HepG2 (cell line): ENCODE measurements around the gene EHD1. TPM values are rescaled to one million over a fixed set of nuclear protein-coding genes. Genes with fewer than 3 reads are reported as not detected.

Source experiments
- ATAC-seq: fragments of 200-7000 bp; cut with Tn5 transposase; 3 replicates; pipeline ENCODE4 v1.9.1; 2020; ENCODE audit warnings: mild to moderate bottlenecking, moderate library complexity
- BruUV-seq: library from RNA; stranded (reverse); fragments of 400-500 nt; replicated peaks from 2 replicates; lab custom pipeline; 2021; lab: Mats Ljungman, UMichigan
- CTCF ChIA-PET: fragments of 300-600 bp; formaldehyde crosslinking; extraction: SDS; loops from one replicate; lab custom pipeline; 2021; ENCODE audit warnings: low total read pairs, inconsistent platforms, low intra/inter-chr PET ratio; lab: Yijun Ruan, JAX
- POLR2A ChIA-PET: fragments of 350-600 bp; sonication (Branson Sonifier 250); formaldehyde crosslinking; loops from one replicate; lab custom pipeline; 2020; ENCODE audit warnings: antibody characterized with exemption, inconsistent platforms; lab: Yijun Ruan, JAX
- DNase-seq: peaks from one replicate; pipeline ENCODE4 v3.0.0-alpha.2; 2015; ENCODE audit warnings: low spot score
- FAIRE-seq: peaks from 3 replicates; lab custom pipeline; 2011; peaks lifted over from hg19 to GRCh38; lab: Jason Lieb, UNC
- H2AFZ ChIP-seq: one replicate; pipeline ENCODE4 v1.6.1; 2011; ENCODE audit warnings: low read length, inconsistent platforms
- H3K27ac ChIP-seq: fragments of 300-600 bp; 3 replicates; pipeline ENCODE4 v1.8.0; 2011; ENCODE audit warnings: mixed run types, mild to moderate bottlenecking, mixed read lengths, low read length, inconsistent platforms; ENCODE audit not compliant: insufficient read depth; ENCODE audit errors: extremely low read length
- H3K27me3 ChIP-seq, 2 experiments: fragments of 200-600 bp in 1 of 2; 2 replicates in 1 of 2; 3 replicates in 1 of 2; pipeline versions ENCODE4 v1.6.0 to v1.8.0; 2011; ENCODE audit warnings: low read length in 2 of 2, mild to moderate bottlenecking in 2 of 2, moderate library complexity in 2 of 2, inconsistent platforms in 1 of 2; ENCODE audit not compliant: insufficient read depth in 2 of 2, control insufficient read depth in 1 of 2
- H3K36me3 ChIP-seq, 2 experiments: fragments of 200-600 bp in 1 of 2; replicated peaks in 1 of 2; 2 replicates in 1 of 2; 3 replicates in 1 of 2; pipeline versions ENCODE4 v1.5.1 to v1.8.0; 2011; ENCODE audit warnings: low read length in 2 of 2, inconsistent platforms in 1 of 2; ENCODE audit not compliant: insufficient read depth in 2 of 2, control insufficient read depth in 1 of 2
- H3K4me1 ChIP-seq: 2 replicates; pipeline ENCODE4 v1.5.1; 2012; ENCODE audit warnings: low read length, inconsistent platforms; ENCODE audit not compliant: insufficient read depth
- H3K4me2 ChIP-seq: 2 replicates; pipeline ENCODE4 v1.6.0; 2011; ENCODE audit warnings: low read depth, low read length, inconsistent platforms
- H3K4me3 ChIP-seq, 3 experiments: fragments of 200-600 bp in 1 of 3; sonication (generic), shearing (Covaris generic) in 1 of 3; replicated peaks in 1 of 3; 2 replicates each; pipeline ENCODE4 v1.5.1; 2011 to 2016; ENCODE audit warnings: low read length in 3 of 3, inconsistent platforms in 2 of 3, low read depth in 2 of 3, mild to moderate bottlenecking in 2 of 3, control low read depth in 1 of 3, mixed read lengths in 1 of 3; ENCODE audit not compliant: insufficient read depth in 1 of 3
- H3K79me2 ChIP-seq: one replicate; pipeline ENCODE4 v1.6.1; 2011; ENCODE audit warnings: low read length, inconsistent platforms; ENCODE audit not compliant: insufficient read depth
- H3K9ac ChIP-seq: 2 replicates; pipeline ENCODE4 v1.6.0; 2011; ENCODE audit warnings: mild to moderate bottlenecking, low read depth, low read length, inconsistent platforms; ENCODE audit not compliant: insufficient read depth
- H3K9me3 ChIP-seq: 2 replicates; pipeline ENCODE4 v1.5.1; 2012; ENCODE audit warnings: mild to moderate bottlenecking, low read length
- H4K20me1 ChIP-seq: 2 replicates; pipeline ENCODE4 v1.6.0; 2011; ENCODE audit warnings: inconsistent platforms, mild to moderate bottlenecking, low read length, moderate library complexity; ENCODE audit not compliant: insufficient read depth
- ARNTL ChIP-seq: sonication (generic); formaldehyde crosslinking; IDR thresholded peaks from 2 replicates; pipeline ENCODE4 v1.4.0; 2020; ENCODE audit warnings: mild to moderate bottlenecking, missing genetic modification reagents
- ELF1 ChIP-seq: sonication (generic); formaldehyde crosslinking; IDR thresholded peaks from 2 replicates; pipeline ENCODE4 v1.4.0; 2020; ENCODE audit warnings: missing genetic modification reagents
- HNRNPL ChIP-seq: fragments of 200-400 bp; formaldehyde crosslinking; IDR thresholded peaks from 2 replicates; pipeline ENCODE4 v1.6.1; 2017; ENCODE audit warnings: mild to moderate bottlenecking, low read depth, low read length
- MAZ ChIP-seq, 2 experiments: sonication (generic) in 1 of 2; formaldehyde crosslinking in 1 of 2; IDR thresholded peaks; 2 replicates each; pipeline versions ENCODE4 v1.5.0 to v1.6.1; 2012 to 2020; ENCODE audit warnings: low read depth in 2 of 2, mild to moderate bottlenecking in 2 of 2, borderline replicate concordance in 1 of 2, improper control_type of control experiment in 1 of 2, low read length in 1 of 2, missing genetic modification reagents in 1 of 2, moderate library complexity in 1 of 2
- RARG ChIP-seq: sonication (generic); formaldehyde crosslinking; IDR thresholded peaks from 2 replicates; pipeline ENCODE4 v1.4.0; 2020; ENCODE audit warnings: low read depth, mild to moderate bottlenecking, missing genetic modification reagents
- RBFOX2 ChIP-seq: fragments of 200-400 bp; formaldehyde crosslinking; IDR thresholded peaks from 2 replicates; pipeline ENCODE4 v1.6.1; 2017; ENCODE audit warnings: low read depth, mild to moderate bottlenecking, low read length
- SMARCC2 ChIP-seq: fragments of 450-650 bp; IDR thresholded peaks from 2 replicates; pipeline ENCODE4 v1.6.1; 2017; ENCODE audit warnings: antibody characterized with exemption, mild to moderate bottlenecking
- SOX13 ChIP-seq, 3 experiments: fragments of 450-650 bp in 1 of 3; sonication (generic) in 1 of 3; formaldehyde crosslinking in 1 of 3; IDR thresholded peaks in 2 of 3; conservative IDR thresholded peaks in 1 of 3; 2 replicates each; pipeline versions ENCODE4 v1.5.0 to v1.6.1; 2016 to 2020; ENCODE audit warnings: antibody characterized with exemption in 1 of 3, mild to moderate bottlenecking in 1 of 3, missing compliant biosample characterization in 1 of 3, missing genetic modification reagents in 1 of 3, moderate library complexity in 1 of 3
- ZKSCAN1 ChIP-seq: fragments of 150-350 bp; IDR thresholded peaks from 2 replicates; pipeline ENCODE4 v1.6.1; 2014; ENCODE audit warnings: low read length
- ZNF207 ChIP-seq: fragments of 450-650 bp; IDR thresholded peaks from 2 replicates; pipeline ENCODE4 v1.6.1; 2016; ENCODE audit warnings: antibody characterized with exemption, borderline replicate concordance
- ZNF275 ChIP-seq: sonication (generic); formaldehyde crosslinking; IDR thresholded peaks from 2 replicates; pipeline ENCODE4 v1.8.0; 2022; ENCODE audit warnings: missing genetic modification reagents, mild to moderate bottlenecking, inconsistent platforms, borderline replicate concordance
- ZNF572 ChIP-seq: sonication (generic); formaldehyde crosslinking; IDR thresholded peaks from 2 replicates; pipeline ENCODE4 v1.5.1; 2020; ENCODE audit warnings: mild to moderate bottlenecking, missing genetic modification reagents
- ZNF75D ChIP-seq: sonication (generic); formaldehyde crosslinking; IDR thresholded peaks from 2 replicates; pipeline ENCODE4 v1.8.1; 2023; ENCODE audit warnings: missing genetic modification reagents, mild to moderate bottlenecking, borderline replicate concordance
- WGBS: methylation state at CpG from one replicate; pipeline ENCODE4 v1.1.6; 2017; ENCODE audit warnings: low lambda C conversion rate; 5-methylcytosine and 5-hydroxymethylcytosine counted together
- in situ Hi-C: cut with HindIII; loops from 2 replicates; pipeline ENCODE4 v1.10.0; 2017; ENCODE audit warnings: low pct_unique_long_range_greater_than_20kb; ENCODE audit not compliant: extremely low pct_ligation_motif_present
- intact Hi-C: fragments of 100-400 bp; cut with micrococcal nuclease; formaldehyde crosslinking; loops from one replicate; pipeline ENCODE4 v1.10.0; 2022; ENCODE audit not compliant: unreplicated experiment
- polyA plus RNA-seq, 8 experiments: library from polyadenylated mRNA; depleted of rRNA in 3 of 8; stranded (reverse) in 7 of 8; unstranded in 1 of 8; fragments of >200 nt; fragmentation: Illumina TruSeq in 4 of 8; extraction: Trizol in 4 of 8; gene quantifications; 2 replicates each; pipeline versions ENCODE4 v1.2.1 to v1.2.3, GENCODE V29; 2011 to 2016; ENCODE audit warnings: low read depth in 4 of 8, missing spikeins in 1 of 8, mixed read lengths in 1 of 8; ENCODE audit not compliant: insufficient read depth in 1 of 8
- total RNA-seq, 5 experiments: library from RNA; depleted of rRNA; stranded (reverse); fragments of >200 nt; fragmentation: Illumina TruSeq; extraction: Trizol; gene quantifications; 2 replicates each; pipeline ENCODE4 v1.2.3, GENCODE V29; 2016; ENCODE audit warnings: low read depth in 1 of 5
- TF ChIP-seq, protein P1 (sequence below): sonication (generic); formaldehyde crosslinking; conservative IDR thresholded peaks from 2 replicates; pipeline ENCODE4 v1.8.0; 2022; ENCODE audit warnings: mild to moderate bottlenecking, moderate library complexity, missing genetic modification reagents
- TF ChIP-seq, protein P2 (sequence below): sonication (generic); formaldehyde crosslinking; conservative IDR thresholded peaks from 2 replicates; pipeline ENCODE4 v1.8.0; 2022; ENCODE audit warnings: missing genetic modification reagents
- TF ChIP-seq, protein P3 (sequence below): sonication (generic); formaldehyde crosslinking; IDR thresholded peaks from 2 replicates; pipeline ENCODE4 v1.5.0; 2020; ENCODE audit warnings: mild to moderate bottlenecking, low read depth, missing genetic modification reagents, borderline replicate concordance

The EHD1 gene
- total and polyA plus RNA-seq, 2 of the 13 experiments (the other 11 are each of a cell fraction or from before 2014, with no cell fraction given) = 23.6 to 26.6 TPM

- no peak for FAIRE-seq
- no peak for TF ChIP-seq ZKSCAN1
- TF ChIP-seq SOX13 (IDR thresholded peaks at IDR 0.05) = no peak
- peak in 1 of 2 experiments; percentile 24; a peak in 1 of 4 replicates for TF ChIP-seq SOX13 (CRISPR knock-in tag; conservative IDR thresholded peaks at IDR 0.05 in 1 of 2, IDR thresholded peaks at IDR 0.05 in 1 of 2)
- TF ChIP-seq, protein P1, sequence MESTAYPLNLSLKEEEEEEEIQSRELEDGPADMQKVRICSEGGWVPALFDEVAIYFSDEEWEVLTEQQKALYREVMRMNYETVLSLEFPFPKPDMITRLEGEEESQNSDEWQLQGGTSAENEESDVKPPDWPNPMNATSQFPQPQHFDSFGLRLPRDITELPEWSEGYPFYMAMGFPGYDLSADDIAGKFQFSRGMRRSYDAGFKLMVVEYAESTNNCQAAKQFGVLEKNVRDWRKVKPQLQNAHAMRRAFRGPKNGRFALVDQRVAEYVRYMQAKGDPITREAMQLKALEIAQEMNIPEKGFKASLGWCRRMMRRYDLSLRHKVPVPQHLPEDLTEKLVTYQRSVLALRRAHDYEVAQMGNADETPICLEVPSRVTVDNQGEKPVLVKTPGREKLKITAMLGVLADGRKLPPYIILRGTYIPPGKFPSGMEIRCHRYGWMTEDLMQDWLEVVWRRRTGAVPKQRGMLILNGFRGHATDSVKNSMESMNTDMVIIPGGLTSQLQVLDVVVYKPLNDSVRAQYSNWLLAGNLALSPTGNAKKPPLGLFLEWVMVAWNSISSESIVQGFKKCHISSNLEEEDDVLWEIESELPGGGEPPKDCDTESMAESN (CRISPR knock-in tag) = no peak
- TF ChIP-seq SMARCC2 = no peak
- TF ChIP-seq, protein P2, sequence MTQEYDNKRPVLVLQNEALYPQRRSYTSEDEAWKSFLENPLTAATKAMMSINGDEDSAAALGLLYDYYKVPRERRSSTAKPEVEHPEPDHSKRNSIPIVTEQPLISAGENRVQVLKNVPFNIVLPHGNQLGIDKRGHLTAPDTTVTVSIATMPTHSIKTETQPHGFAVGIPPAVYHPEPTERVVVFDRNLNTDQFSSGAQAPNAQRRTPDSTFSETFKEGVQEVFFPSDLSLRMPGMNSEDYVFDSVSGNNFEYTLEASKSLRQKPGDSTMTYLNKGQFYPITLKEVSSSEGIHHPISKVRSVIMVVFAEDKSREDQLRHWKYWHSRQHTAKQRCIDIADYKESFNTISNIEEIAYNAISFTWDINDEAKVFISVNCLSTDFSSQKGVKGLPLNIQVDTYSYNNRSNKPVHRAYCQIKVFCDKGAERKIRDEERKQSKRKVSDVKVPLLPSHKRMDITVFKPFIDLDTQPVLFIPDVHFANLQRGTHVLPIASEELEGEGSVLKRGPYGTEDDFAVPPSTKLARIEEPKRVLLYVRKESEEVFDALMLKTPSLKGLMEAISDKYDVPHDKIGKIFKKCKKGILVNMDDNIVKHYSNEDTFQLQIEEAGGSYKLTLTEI (CRISPR knock-in tag) = no peak
- no peak for TF ChIP-seq MAZ (IDR thresholded peaks at IDR 0.05; ENCODE audit: borderline replicate concordance, low read depth, low read length)
- no peak for TF ChIP-seq MAZ (CRISPR knock-in tag; IDR thresholded peaks at IDR 0.05; ENCODE audit: low read depth)
- 0 out of 2 replicates have a peak, but pooled peaks have one; percentile 35 for TF ChIP-seq RBFOX2
- TF ChIP-seq ZNF275 (CRISPR knock-in tag) = no peak
- TF ChIP-seq ZNF572 (CRISPR knock-in tag) = no peak
- no peak for TF ChIP-seq ARNTL (CRISPR knock-in tag)
- TF ChIP-seq, protein P3, sequence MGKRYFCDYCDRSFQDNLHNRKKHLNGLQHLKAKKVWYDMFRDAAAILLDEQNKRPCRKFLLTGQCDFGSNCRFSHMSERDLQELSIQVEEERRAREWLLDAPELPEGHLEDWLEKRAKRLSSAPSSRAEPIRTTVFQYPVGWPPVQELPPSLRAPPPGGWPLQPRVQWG = no peak
- TF ChIP-seq ELF1 (CRISPR knock-in tag) = peak; percentile 17; the same call in 1 of the 2 replicates
- no peak for TF ChIP-seq RARG
- TF ChIP-seq ZNF207 = no peak
- peak; percentile 99 for TF ChIP-seq HNRNPL
- TF ChIP-seq ZNF75D (CRISPR knock-in tag) = no peak
Measured at GRCh38 chr11:64854534-64855502, 23.6 kb downstream of the EHD1 start.

More at GRCh38 chr11:64854534-64855502, 23.6 kb downstream of the EHD1 start:
- CTCF ChIA-PET = no interaction called here
- DNase-seq = peak; percentile 80
- H3K27ac ChIP-seq = peak overlapping the region; percentile 43
- no peak overlapping the region for H2AFZ ChIP-seq
- no peaks in the 10 kb centered on the region for H3K27me3 ChIP-seq
- H4K20me1 ChIP-seq = no peaks in the 10 kb centered on the region
- H3K79me2 ChIP-seq = no peaks in the 10 kb centered on the region
- H3K36me3 ChIP-seq = peaks cover 12 to 27% of the 10 kb centered on the region in 2 experiments; a peak in 4 of 5 replicates
- BruUV-seq = TSS peak; percentile 39
- POLR2A ChIA-PET = interaction anchor here (0.8 to 3.0 kb wide), 16 partner anchors 10 to 267 kb away, joined by 3 to 23 read pairs (median 6); partner anchors contain the start of genes EHD1, FAU, GPHA2 and MRPL49
- 92% methylated on average over 38 of the region's 45 CpGs for WGBS
- no peaks in the 10 kb centered on the region for H3K9me3 ChIP-seq
- peaks cover 38% of the 10 kb centered on the region for H3K4me1 ChIP-seq
- intact Hi-C loops (no loop called here), in situ Hi-C loops (no loop called here)
- no peak overlapping the region for H3K4me3 ChIP-seq
- H3K4me2 ChIP-seq = no peak overlapping the region
- 0 out of 2 replicates have a peak overlapping the region, but pooled peaks have one; percentile 7 for H3K9ac ChIP-seq
- ATAC-seq = peak; percentile 65
